ENCODE data around the gene CAD.
"Not testable (repeated sequence)": the region's sequence is repeated elsewhere in the genome, so short reads cannot be mapped to it uniquely, and the experiment has no call there.

Gene CAD

GRCh38 chr2:27261241-27261925 lies 44.2 kb downstream of the CAD start:
- no peak for ATAC-seq

GRCh38 chr2:27261926-27262298 lies 44.7 kb downstream of the CAD start:
- no peak for ATAC-seq

- peak; percentile 58 to 59 for ATAC-seq
These were observed 45.5 kb downstream of the CAD start, which contains the start of gene SLC30A3 for GRCh38 chr2:27262379-27263286. SLC30A3 (minus strand) TSS chr2:27263047; CDS start chr2:27262906, 141 bp downstream.

GRCh38 chr2:27263287-27264252 lies 46.4 kb downstream of the CAD start:
- no peak for ATAC-seq

- ATAC-seq = peak; percentile 49 to 51
These were observed 47.1 kb downstream of the CAD start for GRCh38 chr2:27264253-27264752.

GRCh38 chr2:27264753-27265535 lies 47.8 kb downstream of the CAD start:
- peak; percentile 53 to 73 for ATAC-seq

GRCh38 chr2:27265536-27265870 lies 48.3 kb downstream of the CAD start:
- no peak for ATAC-seq

- ATAC-seq = not testable (repeated sequence)
These were observed 51.1 kb downstream of the CAD start for GRCh38 chr2:27268296-27268695.

GRCh38 chr2:27270131-27270530 lies 53.0 kb downstream of the CAD start:
- ATAC-seq = no peak

- no peak for ATAC-seq
These were observed 53.5 kb downstream of the CAD start for GRCh38 chr2:27270670-27271069.

- ATAC-seq = no peak
These were observed 54.6 kb downstream of the CAD start for GRCh38 chr2:27271631-27272340.

- not testable (repeated sequence) for ATAC-seq
These were observed 55.7 kb downstream of the CAD start for GRCh38 chr2:27272537-27273522.

- ATAC-seq = no peak
These were observed 58.3 kb downstream of the CAD start, which contains the start of gene DNAJC5G for GRCh38 chr2:27275211-27276150. DNAJC5G (plus strand) TSS chr2:27275433; CDS start chr2:27276729, 1,296 bp downstream.

GRCh38 chr2:27278010-27278409 lies 60.8 kb downstream of the CAD start:
- no peak for ATAC-seq

- no peak for ATAC-seq
These were observed 63.7 kb downstream of the CAD start for GRCh38 chr2:27280826-27281225.

GRCh38 chr2:27281442-27281841 lies 64.3 kb downstream of the CAD start:
- no peak for ATAC-seq

- no peak for ATAC-seq
These were observed 64.8 kb downstream of the CAD start, which contains the start of gene TRIM54 for GRCh38 chr2:27281855-27282559. TRIM54 (plus strand) TSS chr2:27282429; CDS start chr2:27282732, 303 bp downstream.

- ATAC-seq = no peak
These were observed 65.7 kb downstream of the CAD start for GRCh38 chr2:27282892-27283291.

Measured in activated CD4-positive, CD25-positive, alpha-beta regulatory T cell treated with anti-CD3 and anti-CD28 coated beads, Interleukin-2, amount 50 U/mL, for 24 hours (primary cell).